Measurements from ENCODE around the gene CACNA1C. TPM values are rescaled to one million over a fixed set of nuclear protein-coding genes. Genes with fewer than 3 reads are reported as not detected.

Gene CACNA1C
- polyA plus RNA-seq, 1 of the 3 experiments (the other 2 are of a cell fraction): 1.5 TPM

GRCh38 chr12:2455410-2455809 lies 402.6 kb downstream of the CACNA1C start:
- no peak for TF ChIP-seq EZH2phosphoT487 (IDR thresholded peaks at IDR 0.05; ENCODE audit: borderline replicate concordance, low read depth)
- TF ChIP-seq EP300 (IDR thresholded peaks at IDR 0.05; ENCODE audit: borderline replicate concordance in 1 of 2, low read depth in 1 of 2, low read length in 1 of 2): no peak
- TF ChIP-seq POLR2AphosphoS5 (IDR thresholded peaks at IDR 0.05; ENCODE audit: low read depth, low read length): no peak
- TF ChIP-seq, protein P1, sequence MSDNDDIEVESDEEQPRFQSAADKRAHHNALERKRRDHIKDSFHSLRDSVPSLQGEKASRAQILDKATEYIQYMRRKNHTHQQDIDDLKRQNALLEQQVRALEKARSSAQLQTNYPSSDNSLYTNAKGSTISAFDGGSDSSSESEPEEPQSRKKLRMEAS (IDR thresholded peaks at IDR 0.05; ENCODE audit: low read depth): no peak
- no peak for TF ChIP-seq RCOR1 (IDR thresholded peaks at IDR 0.05; ENCODE audit: low read length)
- TF ChIP-seq TCF12 (IDR thresholded peaks at IDR 0.05): no peak
- no peak for TF ChIP-seq NFIC (IDR thresholded peaks at IDR 0.05; ENCODE audit: borderline replicate concordance)
- TF ChIP-seq YY1 (IDR thresholded peaks at IDR 0.05; ENCODE audit: low read depth): no peak
- TF ChIP-seq NRF1 (IDR thresholded peaks at IDR 0.05; ENCODE audit: low read depth, low read length): no peak
- no peak for TF ChIP-seq GABPA (IDR thresholded peaks at IDR 0.05; ENCODE audit: low read depth)
- TF ChIP-seq SIN3A (IDR thresholded peaks at IDR 0.05; ENCODE audit: borderline replicate concordance, low read depth, low read length): no peak
- no peak for TF ChIP-seq FOXJ3 (CRISPR knock-in tag; IDR thresholded peaks at IDR 0.05)
- TF ChIP-seq, protein P2, sequence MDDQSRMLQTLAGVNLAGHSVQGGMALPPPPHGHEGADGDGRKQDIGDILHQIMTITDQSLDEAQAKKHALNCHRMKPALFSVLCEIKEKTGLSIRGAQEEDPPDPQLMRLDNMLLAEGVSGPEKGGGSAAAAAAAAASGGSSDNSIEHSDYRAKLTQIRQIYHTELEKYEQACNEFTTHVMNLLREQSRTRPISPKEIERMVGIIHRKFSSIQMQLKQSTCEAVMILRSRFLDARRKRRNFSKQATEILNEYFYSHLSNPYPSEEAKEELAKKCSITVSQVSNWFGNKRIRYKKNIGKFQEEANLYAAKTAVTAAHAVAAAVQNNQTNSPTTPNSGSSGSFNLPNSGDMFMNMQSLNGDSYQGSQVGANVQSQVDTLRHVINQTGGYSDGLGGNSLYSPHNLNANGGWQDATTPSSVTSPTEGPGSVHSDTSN (IDR thresholded peaks at IDR 0.05): no peak
- TF ChIP-seq, protein P3, sequence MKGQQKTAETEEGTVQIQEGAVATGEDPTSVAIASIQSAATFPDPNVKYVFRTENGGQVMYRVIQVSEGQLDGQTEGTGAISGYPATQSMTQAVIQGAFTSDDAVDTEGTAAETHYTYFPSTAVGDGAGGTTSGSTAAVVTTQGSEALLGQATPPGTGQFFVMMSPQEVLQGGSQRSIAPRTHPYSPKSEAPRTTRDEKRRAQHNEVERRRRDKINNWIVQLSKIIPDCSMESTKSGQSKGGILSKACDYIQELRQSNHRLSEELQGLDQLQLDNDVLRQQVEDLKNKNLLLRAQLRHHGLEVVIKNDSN (IDR thresholded peaks at IDR 0.05; ENCODE audit: borderline replicate concordance, low read depth): no peak
- TF ChIP-seq RFX5 (IDR thresholded peaks at IDR 0.05; ENCODE audit: low read length): no peak
- Histone ChIP-seq H3K9ac (no peak overlapping the region), H3K4me2 (no peak overlapping the region), H3K9me2 (no peaks in the 10 kb centered on the region), H3K4me3 (ENCODE audit: low read depth in 2 of 2, low read length in 1 of 2) (no peak overlapping the region), H3K27me3 (ENCODE audit: insufficient read depth) (no peaks in the 10 kb centered on the region), H3K9me3 (no peaks in the 10 kb centered on the region), H3F3A (replicated peaks; ENCODE audit: insufficient read depth) (no peaks in the 10 kb centered on the region), H3K79me2 (ENCODE audit: insufficient read depth) (no peaks in the 10 kb centered on the region), H3K4me1 (ENCODE audit: control insufficient read depth in 1 of 2, insufficient read depth in 2 of 2, low read depth in 1 of 2, low read length in 1 of 2) (peaks cover 0 to 6% of the 10 kb centered on the region in 2 experiments; a peak in 1 of 4 replicates), H3K36me3 (replicated peaks in 1 of 2; ENCODE audit: control insufficient read depth in 1 of 2, insufficient read depth in 2 of 2, low read length in 1 of 2) (no peaks in the 10 kb centered on the region), H3K27ac (ENCODE audit: low read depth in 2 of 2, low read length in 1 of 2) (no peak overlapping the region), H4K20me1 (ENCODE audit: insufficient read depth) (no peaks in the 10 kb centered on the region), H2AFZ (ENCODE audit: low read depth) (no peak overlapping the region)
- WGBS (ENCODE audit: low lambda C conversion rate): 78% methylated on average over 9 of the region's 9 CpGs
- CTCF ChIA-PET: no interaction called here
- POLR2A ChIA-PET: no interaction called here
- DNase-seq: no peak

DNA sequence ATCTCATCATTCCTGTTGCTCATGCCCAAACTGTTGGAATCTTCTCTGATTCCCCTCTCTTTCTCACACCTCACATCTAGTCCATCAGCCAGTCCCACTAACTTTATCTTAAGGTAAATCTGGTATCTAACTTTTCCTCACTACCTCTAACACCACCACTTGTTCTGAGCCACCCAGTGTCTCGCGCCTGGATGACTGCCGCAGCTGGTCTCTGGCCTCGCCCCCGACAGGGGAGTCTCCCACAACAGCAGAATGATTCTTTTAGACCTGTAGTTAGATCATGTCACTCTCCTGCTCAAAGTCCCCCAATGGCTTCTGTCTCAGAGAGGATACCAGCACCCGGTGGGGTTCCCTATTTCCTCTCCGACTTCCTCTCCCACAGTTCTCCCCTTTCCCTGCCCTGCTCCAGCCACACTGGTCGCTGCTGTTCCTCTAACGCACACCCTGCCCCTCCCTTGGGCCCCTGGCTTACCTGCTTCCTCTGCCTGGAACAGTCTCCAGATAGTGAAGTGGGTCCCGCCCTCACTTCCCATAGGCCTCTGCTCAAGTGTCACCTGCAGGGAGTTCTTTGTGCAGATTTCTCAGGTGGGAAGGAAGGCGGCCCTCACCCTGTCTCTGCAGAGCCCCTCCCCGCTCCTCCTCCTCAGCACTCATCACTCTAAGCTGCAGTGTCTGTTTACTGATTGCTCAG lies 403.5 kb downstream of the CACNA1C start:
- Histone ChIP-seq H2AFZ (ENCODE audit: low read depth) (no peak overlapping the region), H3K4me2 (no peak overlapping the region), H3K27me3 (ENCODE audit: insufficient read depth) (no peaks in the 10 kb centered on the region), H3F3A (replicated peaks; ENCODE audit: insufficient read depth) (no peaks in the 10 kb centered on the region), H4K20me1 (ENCODE audit: insufficient read depth) (no peaks in the 10 kb centered on the region), H3K9ac (no peak overlapping the region), H3K27ac (ENCODE audit: low read depth in 2 of 2, low read length in 1 of 2) (no peak overlapping the region), H3K4me3 (ENCODE audit: low read depth in 2 of 2, low read length in 1 of 2) (no peak overlapping the region), H3K79me2 (ENCODE audit: insufficient read depth) (no peaks in the 10 kb centered on the region), H3K36me3 (replicated peaks in 1 of 2; ENCODE audit: control insufficient read depth in 1 of 2, insufficient read depth in 2 of 2, low read length in 1 of 2) (no peaks in the 10 kb centered on the region), H3K4me1 (ENCODE audit: control insufficient read depth in 1 of 2, insufficient read depth in 2 of 2, low read depth in 1 of 2, low read length in 1 of 2) (peaks cover 0 to 10% of the 10 kb centered on the region in 2 experiments; a peak in 1 of 4 replicates), H3K9me3 (no peaks in the 10 kb centered on the region), H3K9me2 (no peaks in the 10 kb centered on the region)
- ChIA-PET CTCF (no interaction called here), POLR2A (no interaction called here)
- 68% methylated on average over 12 of the region's 12 CpGs for WGBS (ENCODE audit: low lambda C conversion rate)
- DNase-seq: no peak
- no peak for TF ChIP-seq RXRA (IDR thresholded peaks at IDR 0.05; ENCODE audit: borderline replicate concordance, low read depth)
- no peak for TF ChIP-seq RFX5 (IDR thresholded peaks at IDR 0.05; ENCODE audit: low read length)
- TF ChIP-seq CTCF (IDR thresholded peaks at IDR 0.05): no peak
- TF ChIP-seq, protein P1 (IDR thresholded peaks at IDR 0.05; ENCODE audit: low read depth): no peak
- TF ChIP-seq TCF12 (IDR thresholded peaks at IDR 0.05): no peak
- TF ChIP-seq FOXJ3 (CRISPR knock-in tag; IDR thresholded peaks at IDR 0.05): no peak
- TF ChIP-seq GABPA (IDR thresholded peaks at IDR 0.05; ENCODE audit: low read depth): no peak
- no peak for TF ChIP-seq MXI1 (IDR thresholded peaks at IDR 0.05; ENCODE audit: low read depth, low read length)
- no peak for TF ChIP-seq NFIC (IDR thresholded peaks at IDR 0.05; ENCODE audit: borderline replicate concordance)
- TF ChIP-seq FOSL2 (IDR thresholded peaks at IDR 0.05; ENCODE audit: borderline replicate concordance, low read depth): no peak
- TF ChIP-seq ELF1 (IDR thresholded peaks at IDR 0.05): no peak
- TF ChIP-seq RCOR1 (IDR thresholded peaks at IDR 0.05; ENCODE audit: low read length): no peak
- TF ChIP-seq JUND (IDR thresholded peaks at IDR 0.05): no peak
